ENCODE results near the gene ZNF423. TPM values are rescaled to one million over a fixed set of nuclear protein-coding genes. Genes with fewer than 3 reads are reported as not detected.

The ZNF423 gene
- total RNA-seq, 2 experiments from 2014 or later: not detected

DNA sequence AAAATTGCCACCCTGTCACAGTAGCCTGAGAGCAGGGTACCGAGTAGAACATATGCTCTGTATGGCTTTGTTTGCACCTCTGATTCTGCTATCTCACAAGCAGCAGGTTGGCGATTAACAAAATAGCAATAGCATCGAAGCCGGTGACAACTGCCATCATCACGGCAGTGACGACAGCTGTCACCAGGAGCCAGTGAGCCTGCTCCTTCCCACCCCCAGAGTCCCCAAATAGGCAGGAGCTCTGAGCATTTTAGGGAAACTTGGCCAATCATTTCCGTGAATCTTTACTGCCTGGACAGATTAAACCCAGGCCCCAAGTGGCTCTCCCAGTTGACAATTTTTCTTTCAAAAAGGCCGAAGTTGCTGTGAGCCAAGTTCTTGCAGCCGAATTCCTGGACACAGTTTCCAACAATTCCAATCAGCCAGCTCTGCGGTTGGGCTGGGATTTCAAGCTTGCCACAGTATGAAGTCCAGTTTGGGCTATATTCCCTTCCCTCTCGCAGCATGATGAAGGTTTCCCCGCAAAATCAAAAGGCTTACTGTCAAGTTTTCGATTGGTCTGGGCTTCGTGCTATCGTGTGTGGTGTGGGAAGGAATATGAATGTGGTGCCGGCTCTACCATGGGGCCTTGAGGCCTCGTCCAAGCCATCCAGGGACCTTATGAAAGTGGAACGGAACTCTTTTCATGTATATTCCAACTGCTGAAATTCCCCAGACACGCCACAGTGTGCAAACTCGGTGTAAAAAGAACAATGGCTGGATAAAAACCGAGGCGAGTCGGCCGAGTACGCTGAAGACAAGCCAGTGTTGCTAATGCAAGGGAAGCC is 295.7 kb downstream of the ZNF423 start:
- ChIA-PET POLR2A (no interaction called here), CTCF (no interaction called here)

DNA sequence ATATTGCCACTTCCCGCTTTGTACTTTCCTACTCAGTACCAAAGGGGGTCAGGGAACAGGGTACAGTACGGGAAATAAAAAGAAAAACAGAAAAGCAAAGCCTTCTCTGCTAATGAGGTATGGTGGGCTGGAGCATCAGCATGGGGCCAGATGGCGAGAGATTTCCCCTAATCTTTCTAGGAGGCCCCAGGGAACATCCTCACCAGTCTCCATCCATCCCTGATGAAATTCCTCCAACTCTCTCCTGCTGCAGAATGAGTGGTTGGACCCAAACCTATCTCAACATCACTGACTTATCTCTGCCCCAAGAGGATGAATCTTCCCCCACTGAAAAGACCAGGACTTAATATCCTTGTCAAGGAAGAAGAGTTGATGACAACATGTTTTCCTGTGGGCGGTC is 296.7 kb downstream of the ZNF423 start:
- ChIA-PET POLR2A (no interaction called here), CTCF (no interaction called here)

GRCh38 chr16:49558451-49558850 is 297.5 kb downstream of the ZNF423 start:
- ChIA-PET POLR2A (no interaction called here), CTCF (no interaction called here)

DNA sequence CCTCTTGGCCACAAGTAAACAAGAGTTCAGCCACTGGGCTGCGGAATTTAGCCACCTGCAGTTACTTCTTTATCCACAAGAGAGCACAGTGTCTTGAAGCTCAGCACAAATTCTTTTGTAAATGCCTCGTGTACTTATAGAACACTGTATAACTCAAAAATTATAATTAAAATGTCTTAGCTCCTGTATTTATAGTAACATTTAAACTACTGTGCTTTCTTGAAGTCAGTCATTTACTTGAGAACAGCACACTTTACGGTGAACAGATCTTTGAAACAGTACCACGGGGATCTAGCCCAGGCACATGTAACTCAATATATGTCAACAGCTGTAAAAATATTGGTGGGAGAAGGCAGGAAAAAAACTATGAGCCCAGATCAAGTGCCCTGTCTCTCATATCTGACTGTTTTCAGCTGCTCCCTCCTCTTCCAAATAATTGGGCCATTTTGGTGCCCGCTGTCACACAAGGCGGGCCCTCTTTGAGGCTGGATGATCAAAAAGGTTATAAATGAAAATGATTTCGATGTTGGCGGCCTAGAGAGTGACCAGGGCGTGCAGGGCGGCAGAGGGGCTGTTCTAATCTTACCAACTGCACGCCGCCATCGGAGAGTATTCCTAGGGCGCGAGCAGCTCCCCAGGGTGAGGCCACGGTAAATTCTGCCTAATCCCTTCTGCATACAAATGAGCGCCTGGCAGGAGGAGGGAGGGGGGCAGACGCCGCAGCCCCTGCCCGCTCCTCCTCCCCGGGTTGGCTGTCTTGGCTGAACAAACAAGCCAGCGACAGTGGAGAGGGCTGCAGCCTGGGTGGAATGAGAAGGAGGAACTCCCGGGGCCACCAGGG is 299.1 kb downstream of the ZNF423 start:
- POLR2A ChIA-PET: no interaction called here
- CTCF ChIA-PET: no interaction called here

- ChIA-PET CTCF (no interaction called here), POLR2A (no interaction called here)
Measured at GRCh38 chr16:49556249-49556605, 299.7 kb downstream of the ZNF423 start.

GRCh38 chr16:49554681-49555080 is 301.2 kb downstream of the ZNF423 start:
- POLR2A ChIA-PET: no interaction called here
- CTCF ChIA-PET: no interaction called here

GRCh38 chr16:49552313-49552928 is 303.5 kb downstream of the ZNF423 start:
- ChIA-PET CTCF (no interaction called here), POLR2A (no interaction called here)

DNA sequence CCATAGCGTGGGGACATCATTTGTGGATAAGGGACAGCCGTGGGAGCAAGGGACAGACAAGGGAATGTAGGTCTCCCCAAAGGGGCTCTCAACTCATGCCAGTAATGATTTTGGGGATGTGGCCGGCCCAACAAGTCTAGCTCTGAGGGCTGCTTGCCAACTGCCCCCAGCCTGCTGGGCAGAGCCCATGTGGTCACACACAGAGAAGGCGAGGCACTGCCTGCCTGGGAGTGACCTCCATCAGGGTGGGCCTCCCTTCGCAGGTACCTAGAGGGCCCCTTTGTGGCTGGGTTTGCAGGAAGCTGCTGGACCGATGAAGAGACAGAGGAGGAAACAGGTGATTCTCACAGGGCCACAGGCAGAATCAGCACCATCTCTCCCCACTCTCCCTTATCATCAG is 305.2 kb downstream of the ZNF423 start:
- ChIA-PET CTCF (no interaction called here), POLR2A (no interaction called here)

DNA sequence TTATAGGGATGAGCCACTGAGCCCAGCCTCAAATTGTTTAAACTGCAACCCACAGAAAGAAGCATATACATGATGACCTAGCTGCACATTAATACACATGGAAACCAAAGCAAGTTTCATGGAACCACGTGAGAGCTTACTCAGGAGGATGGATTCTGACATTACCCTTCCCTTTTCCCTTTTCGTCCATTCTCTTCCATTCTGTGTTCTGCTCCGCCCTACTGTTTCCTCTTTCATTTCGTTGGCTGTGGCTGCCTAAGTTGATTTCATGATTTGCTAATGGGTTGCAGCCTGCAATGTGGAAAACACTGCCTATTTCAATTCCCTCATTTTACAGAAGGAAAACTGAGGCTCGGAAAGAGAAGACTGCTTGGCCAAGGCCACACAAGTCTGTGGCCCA is 305.8 kb downstream of the ZNF423 start:
- ChIA-PET POLR2A (no interaction called here), CTCF (no interaction called here)

GRCh38 chr16:49548325-49548970 is 307.5 kb downstream of the ZNF423 start:
- ChIA-PET CTCF (no interaction called here), POLR2A (no interaction called here)

DNA sequence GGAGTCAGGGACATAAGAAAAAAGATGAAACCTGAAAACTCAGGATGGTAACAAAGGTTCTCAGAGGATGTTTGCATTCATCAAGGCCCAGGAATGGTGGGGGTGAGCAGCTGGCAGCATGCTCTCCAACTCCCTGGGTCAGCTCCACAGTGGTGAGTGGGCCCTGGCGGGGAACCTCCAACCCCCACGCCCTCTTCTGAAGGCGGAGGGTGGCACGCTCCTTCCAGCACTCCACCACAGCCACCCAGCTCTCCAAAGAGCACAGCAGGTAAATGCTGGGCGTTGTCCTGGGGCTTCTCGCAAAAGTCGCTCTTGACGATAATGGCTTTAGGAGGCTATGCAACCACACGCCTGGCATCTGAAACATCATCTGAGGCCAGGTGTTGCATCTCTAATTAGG is 308.5 kb downstream of the ZNF423 start:
- CTCF ChIA-PET: no interaction called here
- POLR2A ChIA-PET: no interaction called here

- ChIA-PET POLR2A (no interaction called here), CTCF (no interaction called here)
Measured at GRCh38 chr16:49546735-49547134, 309.2 kb downstream of the ZNF423 start.

GRCh38 chr16:49545741-49546448 is 310.0 kb downstream of the ZNF423 start:
- ChIA-PET POLR2A (no interaction called here), CTCF (no interaction called here)

- POLR2A ChIA-PET: no interaction called here
- CTCF ChIA-PET: no interaction called here
Measured at GRCh38 chr16:49545243-49545642, 310.7 kb downstream of the ZNF423 start.

DNA sequence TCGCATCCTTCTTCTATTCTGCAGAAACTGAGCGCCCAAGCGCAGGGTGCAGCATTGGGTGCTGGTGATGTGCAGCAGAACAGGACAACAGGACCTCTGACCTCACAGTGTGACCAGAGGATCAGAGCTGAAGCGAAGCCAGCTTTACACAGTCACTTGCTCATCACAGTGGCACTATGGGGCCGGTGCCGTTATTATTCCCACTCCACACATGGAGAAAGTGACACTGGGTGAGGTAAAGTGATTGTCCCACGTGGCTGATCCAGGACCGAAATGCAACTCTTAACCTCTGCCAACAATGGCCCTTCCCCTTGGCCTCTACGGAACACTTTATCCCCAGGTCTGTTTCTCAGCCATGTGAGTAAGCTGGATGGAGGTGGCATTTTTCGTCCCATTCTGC is 311.1 kb downstream of the ZNF423 start:
- CTCF ChIA-PET: no interaction called here
- POLR2A ChIA-PET: no interaction called here

DNA sequence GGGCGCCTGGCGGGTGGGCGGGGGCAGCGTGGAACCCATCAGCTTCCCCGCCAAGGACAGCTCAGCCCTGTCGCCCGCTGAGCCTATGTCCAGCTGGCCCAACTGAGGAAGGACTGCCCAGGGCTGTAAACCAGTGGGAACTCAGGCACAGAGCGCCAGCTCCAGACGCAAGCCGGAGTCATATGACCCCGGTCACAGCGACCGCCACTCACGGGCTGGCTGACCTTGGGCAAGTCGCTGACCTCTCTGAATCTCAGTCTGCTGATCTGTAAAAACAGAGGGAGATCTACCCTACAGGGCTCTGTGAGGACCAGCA is 312.3 kb downstream of the ZNF423 start:
- POLR2A ChIA-PET: no interaction called here
- CTCF ChIA-PET: no interaction called here

DNA sequence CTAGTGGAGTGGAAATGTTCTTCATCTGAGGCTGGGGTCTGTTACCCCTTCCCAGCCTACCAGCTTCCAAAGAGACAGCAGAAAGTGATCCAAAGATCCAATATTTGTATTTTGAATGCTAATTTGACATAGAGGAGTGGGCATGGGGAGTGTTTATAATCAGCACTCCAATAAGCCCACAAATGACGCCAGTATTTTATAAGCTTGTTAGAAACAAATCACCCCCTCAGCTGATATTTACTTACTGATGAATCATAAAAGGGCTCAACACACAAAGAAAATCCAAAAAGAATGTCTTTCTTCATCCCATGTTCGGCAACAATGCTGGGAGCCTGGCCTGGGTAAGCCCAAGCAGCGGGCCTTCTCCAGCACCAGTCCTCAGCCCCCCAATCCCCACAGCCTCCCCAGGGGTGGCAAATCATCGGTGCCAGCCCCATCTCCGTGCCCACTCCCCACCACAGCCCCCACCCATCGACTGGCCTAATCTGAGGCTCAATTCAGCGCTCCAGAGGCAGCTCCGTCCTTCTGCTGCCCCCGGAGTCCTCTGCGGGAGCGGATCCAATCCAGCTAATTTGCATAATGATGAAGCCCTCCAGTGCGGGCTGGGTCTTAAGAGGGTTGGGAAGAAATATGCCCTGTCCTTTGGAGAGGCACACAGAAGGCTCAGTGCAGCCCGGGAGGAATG is 312.8 kb downstream of the ZNF423 start:
- POLR2A ChIA-PET: no interaction called here
- CTCF ChIA-PET: interaction anchor here (0.6 kb wide), 1 partner anchor 1890 kb away, joined by 4 read pairs; no protein-coding TSS in a partner anchor

- ChIA-PET POLR2A (no interaction called here), CTCF (interaction anchor here (0.6 kb wide), 1 partner anchor 1890 kb away, joined by 4 read pairs; no protein-coding TSS in a partner anchor)
Measured at GRCh38 chr16:49542391-49542891, 313.5 kb downstream of the ZNF423 start.

DNA sequence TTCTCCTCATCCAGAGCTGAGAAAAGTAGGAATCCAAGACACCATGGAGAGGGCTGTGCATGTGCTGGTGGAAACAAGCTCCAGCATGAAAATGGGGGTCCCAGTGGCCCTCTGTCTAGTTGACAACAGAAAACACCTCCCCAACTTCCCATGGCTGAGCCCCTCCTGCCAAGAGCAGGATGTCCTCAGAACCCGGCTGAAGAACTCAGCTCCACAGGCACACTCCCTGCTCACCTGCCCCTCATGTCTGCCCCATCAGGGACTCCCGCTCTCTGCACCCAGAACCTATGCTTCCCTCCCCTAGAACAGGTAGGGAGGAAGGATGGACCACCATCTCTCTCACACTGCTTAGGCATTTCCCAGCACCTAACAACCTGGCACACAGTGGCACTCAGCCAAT is 315.1 kb downstream of the ZNF423 start:
- POLR2A ChIA-PET: no interaction called here
- CTCF ChIA-PET: no interaction called here
